Stimulated activated CD4-positive, alpha-beta T cell treated with anti-CD3 and anti-CD28 coated beads, Interleukin-2, amount 100 ng/mL, for 4 hours (primary cell): ENCODE results near the gene PEX5L.

Experiments used
- DNase-seq: peaks from one replicate; pipeline ENCODE4 v3.0.0-alpha.2; 2020; ENCODE audit warnings: low read depth

PEX5L gene

GRCh38 chr3:179895330-179895729 is 141.4 kb downstream of the PEX5L start:
- DNase-seq = no peak

GRCh38 chr3:179887295-179887943 is 149.3 kb downstream of the PEX5L start:
- DNase-seq = no peak

GRCh38 chr3:179885950-179886349 is 150.8 kb downstream of the PEX5L start:
- no peak for DNase-seq

- no peak for DNase-seq
Observed at GRCh38 chr3:179884136-179884535, 152.6 kb downstream of the PEX5L start.

- no peak for DNase-seq
Observed at GRCh38 chr3:179882292-179882691, 154.4 kb downstream of the PEX5L start.

- no peak for DNase-seq
Observed at GRCh38 chr3:179881791-179882190, 154.9 kb downstream of the PEX5L start.

GRCh38 chr3:179880868-179881267 is 155.9 kb downstream of the PEX5L start:
- no peak for DNase-seq

- DNase-seq = no peak
Observed at GRCh38 chr3:179876440-179876839, 160.3 kb downstream of the PEX5L start.

GRCh38 chr3:179872842-179873241 is 163.9 kb downstream of the PEX5L start:
- no peak for DNase-seq

GRCh38 chr3:179871782-179872181 is 165.0 kb downstream of the PEX5L start:
- no peak for DNase-seq

- no peak for DNase-seq
Observed at GRCh38 chr3:179868715-179869114, 168.0 kb downstream of the PEX5L start.

GRCh38 chr3:179867961-179868360 is 168.8 kb downstream of the PEX5L start:
- DNase-seq = no peak

GRCh38 chr3:179865861-179866505 is 170.8 kb downstream of the PEX5L start:
- no peak for DNase-seq

- DNase-seq = no peak
Observed at GRCh38 chr3:179861953-179862352, 174.8 kb downstream of the PEX5L start.

GRCh38 chr3:179861292-179861691 is 175.4 kb downstream of the PEX5L start:
- no peak for DNase-seq

- no peak for DNase-seq
Observed at GRCh38 chr3:179860275-179861107, 176.2 kb downstream of the PEX5L start.

GRCh38 chr3:179853176-179853575 is 183.6 kb downstream of the PEX5L start:
- no peak for DNase-seq

GRCh38 chr3:179852142-179852905 is 184.4 kb downstream of the PEX5L start:
- no peak for DNase-seq

- no peak for DNase-seq
Observed at GRCh38 chr3:179848711-179849110, 188.0 kb downstream of the PEX5L start.

- DNase-seq = no peak
Observed at GRCh38 chr3:179842061-179842460, 194.7 kb downstream of the PEX5L start.

GRCh38 chr3:179840985-179841384 is 195.8 kb downstream of the PEX5L start:
- DNase-seq = no peak

- DNase-seq = no peak
Observed at GRCh38 chr3:179837374-179837773, 199.4 kb downstream of the PEX5L start.
